Measurements from ENCODE around the gene QSER1. TPM values are rescaled to one million over a fixed set of nuclear protein-coding genes. Genes with fewer than 3 reads are reported as not detected.

Gene QSER1
- total RNA-seq, 2 experiments from 2014 or later, result 10.1 to 12.3 TPM

- intact Hi-C loops (cut with micrococcal nuclease), result no loop called here
- H3K4me3 Mint-ChIP-seq, result no peak overlapping the region
- no peaks in the 10 kb centered on the region for H3K9me3 Mint-ChIP-seq
- DNase-seq, result no peak
- H3K27me3 Mint-ChIP-seq (ENCODE audit: low read depth), result no peaks in the 10 kb centered on the region
- no peaks in the 10 kb centered on the region for H3K4me1 Mint-ChIP-seq (ENCODE audit: low read depth)
- CTCF ChIA-PET, result interaction anchor here (1.3 kb wide), 1 partner anchor 15 kb away, joined by 3 read pairs; no protein-coding TSS in a partner anchor
- H3K36me3 Mint-ChIP-seq (ENCODE audit: low read depth), result peaks cover 2% of the 10 kb centered on the region
- H3K27ac Mint-ChIP-seq, result no peak overlapping the region
These were observed 90.0 kb downstream of the QSER1 start for GRCh38 chr11:32982626-32983025.

GRCh38 chr11:32983506-32983905 lies 90.9 kb downstream of the QSER1 start:
- Mint-ChIP-seq H3K27me3 (ENCODE audit: low read depth) (no peaks in the 10 kb centered on the region), H3K27ac (no peak overlapping the region), H3K4me3 (no peak overlapping the region), H3K9me3 (no peaks in the 10 kb centered on the region), H3K4me1 (ENCODE audit: low read depth) (no peaks in the 10 kb centered on the region), H3K36me3 (ENCODE audit: low read depth) (no peaks in the 10 kb centered on the region)
- intact Hi-C loops (cut with micrococcal nuclease), result no loop called here
- CTCF ChIA-PET, result interaction anchor here (1.1 kb wide), 1 partner anchor 82 kb away, joined by 3 read pairs; no protein-coding TSS in a partner anchor
- DNase-seq, result no peak

GRCh38 chr11:32985600-32985999 lies 93.0 kb downstream of the QSER1 start:
- CTCF ChIA-PET, result no interaction called here
- H3K9me3 Mint-ChIP-seq, result no peaks in the 10 kb centered on the region

GRCh38 chr11:32987851-32988250 lies 95.2 kb downstream of the QSER1 start:
- Mint-ChIP-seq H3K36me3 (ENCODE audit: low read depth) (peaks cover 1% of the 10 kb centered on the region), H3K27ac (no peak overlapping the region), H3K9me3 (peaks cover 10% of the 10 kb centered on the region), H3K4me3 (no peak overlapping the region), H3K27me3 (ENCODE audit: low read depth) (no peaks in the 10 kb centered on the region), H3K4me1 (ENCODE audit: low read depth) (no peaks in the 10 kb centered on the region)
- intact Hi-C loops (cut with micrococcal nuclease), result no loop called here
- no peak for DNase-seq
- CTCF ChIA-PET, result interaction anchor here (0.6 kb wide), 1 partner anchor 82 kb away, joined by 3 read pairs; no protein-coding TSS in a partner anchor

More at GRCh38 chr11:32985600-32985999, 93.0 kb downstream of the QSER1 start:
- H3K4me1 Mint-ChIP-seq (ENCODE audit: low read depth), result no peaks in the 10 kb centered on the region
- no peaks in the 10 kb centered on the region for H3K27me3 Mint-ChIP-seq (ENCODE audit: low read depth)
- no peak overlapping the region for H3K27ac Mint-ChIP-seq
- DNase-seq, result no peak
- H3K36me3 Mint-ChIP-seq (ENCODE audit: low read depth), result peaks cover 1% of the 10 kb centered on the region
- H3K4me3 Mint-ChIP-seq, result no peak overlapping the region
- intact Hi-C loops (cut with micrococcal nuclease), result no loop called here

DNA sequence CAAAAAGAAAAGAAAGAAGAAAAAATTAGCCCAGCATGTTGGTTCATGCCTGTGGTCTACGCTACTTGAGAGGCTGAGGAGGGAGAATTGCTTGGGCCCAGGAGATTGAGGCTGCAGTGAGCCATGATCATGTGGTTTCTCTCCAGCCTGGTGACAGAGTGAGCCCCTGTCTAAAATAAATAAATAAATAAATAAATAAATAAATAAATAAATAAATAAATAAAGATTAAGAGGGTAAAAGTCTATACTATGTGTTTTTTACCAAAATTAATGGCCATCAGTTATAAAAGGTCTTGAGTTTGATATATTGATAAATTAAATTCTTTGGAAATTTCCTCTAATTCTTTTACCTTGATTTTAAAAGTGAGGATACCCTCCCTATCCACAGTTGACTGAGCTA lies 97.9 kb downstream of the QSER1 start:
- DNase-seq, result no peak
- intact Hi-C loops (cut with micrococcal nuclease), result no loop called here
- Mint-ChIP-seq H3K9me3 (peaks cover 12% of the 10 kb centered on the region), H3K4me3 (no peak overlapping the region), H3K27me3 (ENCODE audit: low read depth) (no peaks in the 10 kb centered on the region), H3K4me1 (ENCODE audit: low read depth) (no peaks in the 10 kb centered on the region), H3K27ac (no peak overlapping the region), H3K36me3 (ENCODE audit: low read depth) (peaks cover 2% of the 10 kb centered on the region)
- CTCF ChIA-PET, result interaction anchor here (1.3 to 1.6 kb wide), 2 partner anchors 52 to 73 kb away, joined by 3 read pairs; no protein-coding TSS in a partner anchor

- no peaks in the 10 kb centered on the region for H3K4me1 Mint-ChIP-seq (ENCODE audit: low read depth)
- peaks cover 12% of the 10 kb centered on the region for H3K9me3 Mint-ChIP-seq
- no peaks in the 10 kb centered on the region for H3K27me3 Mint-ChIP-seq (ENCODE audit: low read depth)
- H3K27ac Mint-ChIP-seq, result no peak overlapping the region
- intact Hi-C loops (cut with micrococcal nuclease), result no loop called here
- H3K36me3 Mint-ChIP-seq (ENCODE audit: low read depth), result peaks cover 2% of the 10 kb centered on the region
- H3K4me3 Mint-ChIP-seq, result no peak overlapping the region
- DNase-seq, result no peak
- CTCF ChIA-PET, result interaction anchor here (1.3 to 1.6 kb wide), 3 partner anchors 51 to 74 kb away, joined by 3 to 4 read pairs (median 3); no protein-coding TSS in a partner anchor
These were observed 98.8 kb downstream of the QSER1 start for GRCh38 chr11:32991427-32991826.

- H3K9me3 Mint-ChIP-seq, result peaks cover 12% of the 10 kb centered on the region
- no peaks in the 10 kb centered on the region for H3K27me3 Mint-ChIP-seq (ENCODE audit: low read depth)
- intact Hi-C loops (cut with micrococcal nuclease), result no loop called here
- CTCF ChIA-PET, result interaction anchor here (1.4 to 1.6 kb wide), 2 partner anchors 72 to 73 kb away, joined by 3 to 4 read pairs; no protein-coding TSS in a partner anchor
- no peak overlapping the region for H3K4me3 Mint-ChIP-seq
- H3K36me3 Mint-ChIP-seq (ENCODE audit: low read depth), result peaks cover 2% of the 10 kb centered on the region
- no peak overlapping the region for H3K27ac Mint-ChIP-seq
- no peaks in the 10 kb centered on the region for H3K4me1 Mint-ChIP-seq (ENCODE audit: low read depth)
- no peak for DNase-seq
These were observed 99.3 kb downstream of the QSER1 start for GRCh38 chr11:32991898-32992297.

GRCh38 chr11:33000181-33000580 lies 107.6 kb downstream of the QSER1 start:
- H3K27me3 Mint-ChIP-seq (ENCODE audit: low read depth), result no peaks in the 10 kb centered on the region
- DNase-seq, result no peak
- H3K27ac Mint-ChIP-seq, result no peak overlapping the region
- intact Hi-C loops (cut with micrococcal nuclease), result no loop called here
- peaks cover 9% of the 10 kb centered on the region for H3K4me1 Mint-ChIP-seq (ENCODE audit: low read depth)
- no peaks in the 10 kb centered on the region for H3K36me3 Mint-ChIP-seq (ENCODE audit: low read depth)
- CTCF ChIA-PET, result no interaction called here
- H3K9me3 Mint-ChIP-seq, result peaks cover 11% of the 10 kb centered on the region
- H3K4me3 Mint-ChIP-seq, result no peak overlapping the region

DNA sequence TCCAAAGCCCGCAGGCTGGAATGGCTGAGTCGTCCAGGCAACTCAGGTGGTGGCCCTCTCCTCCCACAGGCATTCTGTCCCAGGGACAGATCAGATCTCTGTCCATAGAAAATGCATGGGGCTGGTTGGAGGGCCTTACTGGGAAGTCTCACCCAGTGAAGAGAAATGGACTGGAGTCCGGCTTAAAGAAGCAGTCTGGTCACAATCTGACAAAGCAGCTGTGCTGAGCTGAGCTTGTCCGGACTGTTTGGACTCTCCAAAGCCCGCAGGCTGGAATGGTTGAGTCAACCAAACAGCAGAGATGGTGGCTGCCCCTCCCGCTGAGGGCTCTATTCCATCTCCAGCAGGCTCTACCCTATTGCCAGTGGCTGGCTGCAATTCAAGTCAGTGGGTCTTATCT lies 108.7 kb downstream of the QSER1 start:
- H3K9me3 Mint-ChIP-seq, result peaks cover 11% of the 10 kb centered on the region
- no peak overlapping the region for H3K27ac Mint-ChIP-seq
- H3K4me3 Mint-ChIP-seq, result no peak overlapping the region
- H3K27me3 Mint-ChIP-seq (ENCODE audit: low read depth), result no peaks in the 10 kb centered on the region
- peaks cover 20% of the 10 kb centered on the region for H3K4me1 Mint-ChIP-seq (ENCODE audit: low read depth)
- intact Hi-C loops (cut with micrococcal nuclease), result no loop called here
- DNase-seq, result no peak
- H3K36me3 Mint-ChIP-seq (ENCODE audit: low read depth), result no peaks in the 10 kb centered on the region
- CTCF ChIA-PET, result interaction anchor here (0.5 to 1.0 kb wide), 2 partner anchors 9 to 64 kb away, joined by 4 to 6 read pairs; no protein-coding TSS in a partner anchor

GRCh38 chr11:33001751-33002542 lies 109.3 kb downstream of the QSER1 start:
- DNase-seq, result no peak

DNA sequence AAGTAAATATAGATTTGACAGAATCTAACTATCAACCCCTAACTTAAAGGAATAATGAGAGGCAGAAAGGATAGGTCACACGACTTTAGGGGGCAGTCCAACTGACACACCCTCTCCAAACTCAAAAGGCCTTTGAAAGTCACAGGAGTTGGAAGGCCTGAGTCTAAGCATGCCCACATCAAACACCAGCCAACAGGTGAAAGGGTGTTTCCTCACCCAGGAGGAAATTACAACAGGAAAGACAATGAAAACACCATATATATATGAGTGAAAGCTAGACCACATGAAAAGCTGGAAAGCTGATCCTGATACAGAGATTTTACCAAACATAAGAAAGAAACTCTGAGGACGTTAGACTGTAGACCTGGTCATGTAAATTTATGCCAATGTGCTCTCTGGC lies 112.6 kb downstream of the QSER1 start:
- Mint-ChIP-seq H3K27ac (no peak overlapping the region), H3K27me3 (ENCODE audit: low read depth) (no peaks in the 10 kb centered on the region), H3K4me3 (no peak overlapping the region), H3K4me1 (ENCODE audit: low read depth) (peaks cover 28% of the 10 kb centered on the region), H3K36me3 (ENCODE audit: low read depth) (no peaks in the 10 kb centered on the region), H3K9me3 (no peaks in the 10 kb centered on the region)
- peak; percentile 47 for DNase-seq
- CTCF ChIA-PET, result interaction anchor here (2.0 kb wide), 1 partner anchor 60 kb away, joined by 8 read pairs; no protein-coding TSS in a partner anchor
- intact Hi-C loops (cut with micrococcal nuclease), result no loop called here

More at GRCh38 chr11:33001751-33002542, 109.3 kb downstream of the QSER1 start:
- peaks cover 25% of the 10 kb centered on the region for H3K4me1 Mint-ChIP-seq (ENCODE audit: low read depth)
- no peak overlapping the region for H3K27ac Mint-ChIP-seq
- H3K9me3 Mint-ChIP-seq, result peaks cover 11% of the 10 kb centered on the region
- H3K36me3 Mint-ChIP-seq (ENCODE audit: low read depth), result no peaks in the 10 kb centered on the region
- H3K27me3 Mint-ChIP-seq (ENCODE audit: low read depth), result no peaks in the 10 kb centered on the region
- no peak overlapping the region for H3K4me3 Mint-ChIP-seq
- intact Hi-C loops (cut with micrococcal nuclease), result no loop called here
- CTCF ChIA-PET, result interaction anchor here (0.6 to 1.0 kb wide), 2 partner anchors 40 to 63 kb away, joined by 3 to 6 read pairs; no protein-coding TSS in a partner anchor

GRCh38 chr11:33006010-33006409 lies 113.4 kb downstream of the QSER1 start:
- intact Hi-C loops (cut with micrococcal nuclease), result no loop called here
- Mint-ChIP-seq H3K27me3 (ENCODE audit: low read depth) (no peaks in the 10 kb centered on the region), H3K4me3 (no peak overlapping the region), H3K36me3 (ENCODE audit: low read depth) (no peaks in the 10 kb centered on the region), H3K9me3 (no peaks in the 10 kb centered on the region), H3K4me1 (ENCODE audit: low read depth) (peaks cover 31% of the 10 kb centered on the region), H3K27ac (no peak overlapping the region)
- CTCF ChIA-PET, result interaction anchor here (2.0 kb wide), 1 partner anchor 59 kb away, joined by 8 read pairs; no protein-coding TSS in a partner anchor
- DNase-seq, result no peak

Measured in activated naive CD4-positive, alpha-beta T cell treated with anti-CD3 and anti-CD28 coated beads for 36 hours (primary cell).